DOHH2 (cell line): ENCODE measurements around the gene LEMD1.

ENCODE experiments used
- CTCF ChIP-seq: fragments of 200-600 bp; sonication (generic); IDR thresholded peaks from one replicate; pipeline ENCODE4 v1.5.1; 2014; ENCODE audit warnings: antibody characterized with exemption, mild to moderate bottlenecking, low read depth, low read length; ENCODE audit not compliant: poor library complexity, severe bottlenecking
- EZH2phosphoT487 ChIP-seq: fragments of 200-600 bp; sonication (generic); IDR thresholded peaks from 2 replicates; pipeline ENCODE4 v1.6.1; 2017; ENCODE audit warnings: borderline replicate concordance, mild to moderate bottlenecking, antibody characterized with exemption, low read length, moderate library complexity, mixed read lengths

- TF ChIP-seq CTCF = no peak
- TF ChIP-seq EZH2phosphoT487 = no peak
These were observed 33.1 kb upstream of the LEMD1 start for GRCh38 chr1:205454903-205455335.
